GM23248 (cell line): ENCODE measurements around the gene ANO1.
"Not testable (repeated sequence)": the region's sequence is repeated elsewhere in the genome, so short reads cannot be mapped to it uniquely, and the experiment has no call there.

Experiments used
- EZH2 ChIP-seq: fragments of 200-600 bp; sonication (generic); IDR thresholded peaks from 2 replicates; pipeline ENCODE4 v1.6.1; 2018; ENCODE audit warnings: antibody characterized with exemption, mild to moderate bottlenecking; ENCODE audit not compliant: insufficient read depth, poor library complexity, severe bottlenecking
- EZH2phosphoT487 ChIP-seq: fragments of 200-600 bp; sonication (generic); IDR thresholded peaks from 2 replicates; pipeline ENCODE4 v1.6.1; 2018; ENCODE audit warnings: antibody characterized with exemption, moderate library complexity, mild to moderate bottlenecking, low read depth; ENCODE audit not compliant: insufficient read depth

DNA sequence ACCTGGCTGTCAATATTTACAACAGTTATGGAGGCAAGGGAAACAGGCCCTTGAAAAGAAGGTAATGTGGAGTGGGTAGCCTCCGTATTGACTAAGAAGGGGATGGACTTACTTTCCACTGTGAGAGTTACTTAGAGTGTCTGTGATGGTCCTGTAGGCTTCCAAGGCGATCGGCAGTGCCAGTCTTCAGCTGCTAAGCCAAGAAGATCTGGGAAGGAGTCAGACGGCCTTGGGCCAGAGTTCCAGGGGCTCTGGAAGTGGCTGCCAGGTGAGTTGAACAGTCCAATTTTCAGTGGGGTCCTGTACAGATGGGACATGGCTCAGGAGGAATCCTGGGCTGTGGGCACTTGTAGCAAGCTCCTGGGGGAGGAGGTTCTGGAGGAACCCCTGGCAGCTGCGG lies 139.3 kb downstream of the ANO1 start:
- TF ChIP-seq EZH2phosphoT487, EZH2: not testable (repeated sequence)
